GM12865 (cell line): Measurements from ENCODE around the gene PPFIA4.

ENCODE experiments used
- DNase-seq: peaks from one replicate; pipeline ENCODE4 v3.0.0; 2010; ENCODE audit warnings: low read depth
- H3K4me3 ChIP-seq: 2 replicates; pipeline ENCODE4 v1.5.1; 2011; ENCODE audit warnings: mild to moderate bottlenecking, low read depth, low read length, control low read depth
- CTCF ChIP-seq: IDR thresholded peaks from 2 replicates; pipeline ENCODE4 v1.5.1; 2011; ENCODE audit warnings: low read length, control low read depth, low read depth, inconsistent platforms; ENCODE audit not compliant: insufficient read depth; ENCODE audit errors: missing control alignments

Gene PPFIA4

GRCh38 chr1:203090421-203091198 lies 64.3 kb downstream of the PPFIA4 start:
- DNase-seq = no peak
- H3K4me3 ChIP-seq = no peak overlapping the region
- no peak for TF ChIP-seq CTCF

- no peak for TF ChIP-seq CTCF
- DNase-seq = no peak
Measured at GRCh38 chr1:203091199-203091477, 64.8 kb downstream of the PPFIA4 start.

GRCh38 chr1:203091761-203092330 lies 65.6 kb downstream of the PPFIA4 start:
- no peak for DNase-seq
- no peak overlapping the region for H3K4me3 ChIP-seq
- TF ChIP-seq CTCF = no peak

More at GRCh38 chr1:203091199-203091477, 64.8 kb downstream of the PPFIA4 start:
- H3K4me3 ChIP-seq = no peak overlapping the region

GRCh38 chr1:203093754-203094410 lies 67.6 kb downstream of the PPFIA4 start:
- no peak overlapping the region for H3K4me3 ChIP-seq
- DNase-seq = no peak
- no peak for TF ChIP-seq CTCF

- no peak for DNase-seq
- TF ChIP-seq CTCF = no peak
- H3K4me3 ChIP-seq = no peak overlapping the region
Measured at GRCh38 chr1:203095061-203095690, 68.9 kb downstream of the PPFIA4 start.

GRCh38 chr1:203096566-203096965 lies 70.3 kb downstream of the PPFIA4 start:
- DNase-seq = no peak
- no peak for TF ChIP-seq CTCF
- H3K4me3 ChIP-seq = no peak overlapping the region

- TF ChIP-seq CTCF = no peak
- DNase-seq = no peak
- no peak overlapping the region for H3K4me3 ChIP-seq
Measured at GRCh38 chr1:203097001-203097400, 70.7 kb downstream of the PPFIA4 start.
